Measurements from ENCODE around the gene NFIB.

Gene NFIB

DNA sequence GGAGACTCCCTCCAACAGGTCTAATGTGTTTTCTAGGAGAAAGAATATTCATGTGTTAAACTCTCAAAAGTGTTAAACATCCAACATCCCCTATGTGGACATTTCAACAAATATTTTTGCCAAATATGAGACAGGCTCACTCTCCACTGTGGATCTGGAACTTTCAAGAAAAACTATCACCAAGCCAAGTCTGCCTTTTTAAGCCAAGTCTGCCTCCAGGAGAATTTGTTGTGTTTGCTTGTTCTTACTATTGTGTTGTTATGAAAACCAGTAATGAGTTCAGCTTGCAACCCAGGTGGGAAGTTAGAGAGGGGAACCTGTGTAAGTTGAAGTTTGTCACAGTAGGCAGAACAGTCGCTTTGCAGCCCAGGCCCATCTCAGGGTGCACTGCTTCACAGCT is 228.1 kb downstream of the NFIB start:
- in situ Hi-C loops (cut with MboI; ENCODE audit: low sequenced_read_pairs), result no loop called here

DNA sequence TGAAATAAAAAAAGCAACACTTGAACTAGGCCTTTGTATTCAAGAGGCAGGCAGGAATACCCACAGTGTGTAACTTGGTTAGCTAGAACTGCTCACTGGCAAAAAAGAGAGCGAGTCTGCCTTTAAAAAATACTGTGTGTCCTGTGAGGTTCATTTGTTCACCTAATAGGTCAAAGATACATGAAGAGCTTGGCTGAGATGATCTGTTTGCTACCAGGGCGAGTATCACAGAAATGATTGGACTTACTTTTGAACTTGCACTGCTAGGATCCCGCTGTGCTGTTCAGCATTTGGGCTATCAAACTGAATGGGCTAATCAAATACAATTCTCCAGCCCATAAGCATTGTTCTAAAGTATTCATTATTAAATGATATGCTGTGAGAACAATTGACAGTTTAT is 229.1 kb downstream of the NFIB start:
- in situ Hi-C loops (cut with MboI; ENCODE audit: low sequenced_read_pairs), result no loop called here

DNA sequence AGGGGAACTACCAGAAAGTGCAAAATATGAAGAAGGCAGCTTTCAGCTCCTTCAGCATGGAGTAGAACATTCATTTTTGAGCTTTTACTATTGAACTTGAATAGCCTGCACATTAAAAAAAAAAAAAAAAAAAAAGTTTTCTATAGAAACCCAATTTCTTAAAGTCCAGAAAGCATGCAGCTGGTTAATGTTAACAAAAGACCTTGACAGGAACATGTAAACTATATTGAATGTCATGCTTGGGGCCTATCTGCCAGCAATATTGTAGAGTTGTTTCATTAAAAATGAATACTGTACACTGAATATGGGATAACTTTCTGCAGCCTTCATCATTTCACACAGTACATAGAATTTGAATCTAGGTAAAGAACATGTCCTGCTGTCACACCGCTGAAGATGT is 230.6 kb downstream of the NFIB start:
- in situ Hi-C loops (cut with MboI; ENCODE audit: low sequenced_read_pairs), result no loop called here

DNA sequence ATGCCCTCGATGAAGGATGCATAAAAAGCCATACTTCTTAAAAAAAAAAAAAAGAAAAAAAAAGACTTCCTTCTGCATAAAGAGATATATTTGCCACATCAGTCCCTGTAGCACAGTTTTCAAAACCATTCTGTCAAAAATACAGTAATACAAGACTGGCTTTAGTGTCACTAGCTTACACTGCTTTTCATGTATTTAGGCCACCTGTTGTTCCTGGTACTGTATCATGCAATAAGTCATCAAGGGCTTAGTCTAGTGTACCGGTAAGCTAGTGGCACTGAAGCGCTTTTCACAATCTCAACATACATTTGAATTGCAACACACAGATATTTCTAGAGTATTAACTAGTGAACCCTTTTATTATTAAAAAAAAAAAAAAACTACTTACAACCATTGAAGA is 231.2 kb downstream of the NFIB start:
- in situ Hi-C loops (cut with MboI; ENCODE audit: low sequenced_read_pairs), result no loop called here

DNA sequence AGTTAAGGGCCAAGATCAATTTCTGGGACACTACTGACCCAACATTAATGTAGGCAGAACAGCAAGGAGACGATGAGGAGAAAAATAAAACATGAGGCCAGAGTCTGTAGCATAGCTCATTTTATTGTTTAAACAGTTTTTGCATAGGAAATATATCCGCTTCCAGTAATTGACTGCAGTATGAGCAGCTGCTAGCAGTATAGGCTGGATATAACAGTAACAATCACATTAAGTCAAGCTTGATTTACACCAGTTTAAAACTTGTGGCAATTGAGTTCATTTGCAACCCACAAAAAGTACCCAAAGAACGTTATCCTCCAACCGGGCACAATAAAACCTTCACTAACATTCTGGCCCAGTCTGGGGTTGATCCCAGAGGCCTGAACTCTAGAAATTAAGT is 232.2 kb downstream of the NFIB start:
- in situ Hi-C loops (cut with MboI; ENCODE audit: low sequenced_read_pairs), result no loop called here

DNA sequence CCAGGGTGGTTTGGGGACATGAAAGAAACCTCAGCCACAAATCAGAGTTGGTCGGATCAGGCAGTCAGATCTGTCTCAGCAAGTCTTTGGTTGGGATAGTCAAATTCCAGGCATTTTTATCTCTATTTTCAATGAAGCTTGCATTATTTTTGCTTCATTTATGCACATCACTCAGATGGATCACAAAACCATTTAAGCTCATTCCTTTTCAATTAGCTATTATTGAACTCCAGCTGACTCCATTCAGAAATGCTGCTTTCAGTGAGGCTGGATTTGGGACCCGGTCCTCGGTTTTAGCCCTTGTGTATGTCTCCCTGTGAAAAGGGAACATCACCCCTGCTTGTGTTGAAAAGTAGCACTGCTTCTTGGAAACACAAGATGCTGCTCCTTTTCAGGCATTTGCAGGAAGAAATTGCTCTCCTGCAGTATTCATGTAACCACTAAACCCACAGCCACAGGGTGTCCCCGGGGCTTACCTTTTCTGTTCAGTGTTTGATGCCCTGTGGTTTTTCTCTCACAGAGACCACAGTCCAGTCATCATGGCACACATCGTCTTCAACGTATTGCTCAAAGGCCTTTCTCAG is 232.9 kb downstream of the NFIB start:
- in situ Hi-C loops (cut with MboI; ENCODE audit: low sequenced_read_pairs), result no loop called here

DNA sequence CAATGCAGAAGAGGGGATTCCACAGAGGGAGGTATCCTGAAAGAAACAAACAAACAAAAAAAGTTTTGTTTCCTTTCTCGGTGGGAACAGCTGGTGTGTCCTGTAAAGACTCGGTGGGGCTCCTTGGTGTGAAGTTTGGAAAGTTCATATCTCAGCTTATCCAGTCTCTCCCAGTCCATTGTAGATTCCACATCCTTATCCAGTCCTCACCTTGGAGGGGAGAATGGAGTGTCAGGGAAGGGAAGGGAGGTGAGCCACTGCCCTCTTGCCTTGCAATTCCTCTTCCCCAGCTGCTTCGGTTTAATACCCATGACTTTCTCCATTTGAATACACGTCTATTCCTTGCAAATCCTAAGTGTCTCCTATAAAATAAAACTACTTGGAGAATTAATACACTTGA is 234.5 kb downstream of the NFIB start:
- in situ Hi-C loops (cut with MboI; ENCODE audit: low sequenced_read_pairs), result no loop called here

DNA sequence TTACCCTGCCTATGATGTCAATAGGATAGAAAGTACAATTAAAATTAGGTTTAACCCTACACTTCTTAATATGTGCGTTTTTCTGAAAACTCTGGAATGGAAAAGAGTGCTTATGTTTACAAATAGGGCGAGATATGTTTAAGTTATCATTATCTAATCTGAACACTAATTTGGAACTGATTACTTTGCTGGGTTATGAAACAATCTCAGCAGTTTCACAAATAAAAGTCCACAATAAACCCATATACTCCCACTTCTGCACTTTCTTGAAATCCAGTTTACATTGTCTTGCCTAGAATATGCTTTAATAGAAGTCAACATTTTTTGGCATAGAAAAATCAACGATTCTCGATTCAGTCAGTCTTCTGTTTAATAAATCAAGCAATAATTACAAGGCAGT is 236.3 kb downstream of the NFIB start:
- in situ Hi-C loops (cut with MboI; ENCODE audit: low sequenced_read_pairs), result no loop called here

DNA sequence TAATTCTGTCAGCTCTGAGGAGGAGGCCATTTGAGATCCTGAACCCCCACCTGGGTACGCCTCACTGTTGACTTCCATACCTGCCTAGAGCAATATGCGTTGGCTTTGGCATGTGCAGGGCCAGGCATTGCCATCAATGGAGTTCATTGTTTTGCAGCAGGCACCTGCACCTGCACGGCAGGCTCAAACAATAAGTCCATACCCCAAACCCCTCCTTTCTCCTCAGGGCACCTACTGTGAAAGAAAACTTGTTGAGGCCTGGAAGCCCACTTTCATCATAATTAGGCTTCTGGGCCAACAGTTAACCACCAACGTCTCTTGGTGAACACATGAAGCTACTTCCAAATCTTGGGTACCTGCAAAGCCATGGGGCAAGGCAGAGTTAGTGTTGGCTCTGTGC is 238.7 kb downstream of the NFIB start:
- in situ Hi-C loops (cut with MboI; ENCODE audit: low sequenced_read_pairs), result no loop called here

DNA sequence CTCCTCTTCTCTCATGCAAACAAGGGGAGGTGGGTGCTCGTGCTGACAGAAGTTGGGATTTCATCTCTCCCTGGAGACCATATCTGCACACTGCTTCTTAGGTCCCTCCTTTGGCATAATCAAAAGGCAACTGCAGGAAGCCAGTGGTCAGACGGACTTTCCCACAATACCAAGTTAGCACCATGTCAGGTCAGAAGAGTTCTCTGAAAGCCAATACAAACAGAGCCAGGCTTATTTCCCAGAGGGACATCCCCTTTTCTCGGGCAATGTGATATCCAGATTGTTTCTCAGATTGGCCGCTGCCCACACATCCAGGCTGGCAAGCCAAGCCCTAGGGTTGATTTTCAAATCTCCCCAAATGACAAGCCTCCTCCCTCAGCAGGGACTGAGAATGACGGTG is 241.1 kb downstream of the NFIB start:
- in situ Hi-C loops (cut with MboI; ENCODE audit: low sequenced_read_pairs), result no loop called here

DNA sequence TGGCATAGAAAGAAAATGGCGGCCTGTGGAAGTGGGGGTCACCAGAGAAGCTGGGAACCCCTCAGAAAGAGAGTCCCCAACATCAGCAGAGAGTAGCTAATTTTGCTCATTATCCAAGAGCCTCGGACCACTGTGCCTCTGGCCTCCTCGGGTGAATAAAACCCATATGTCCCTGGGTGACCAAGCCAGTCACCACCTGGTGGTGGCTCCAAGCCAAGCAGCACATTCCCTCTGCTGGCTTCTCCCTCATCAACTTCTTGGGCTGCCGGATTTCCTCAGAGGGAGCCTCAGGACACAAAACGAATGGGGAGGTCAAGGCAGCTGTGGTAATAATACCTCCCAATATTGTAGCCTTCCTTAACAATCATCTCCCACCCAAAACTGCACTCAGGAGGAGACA is 242.5 kb downstream of the NFIB start:
- in situ Hi-C loops (cut with MboI; ENCODE audit: low sequenced_read_pairs), result no loop called here

DNA sequence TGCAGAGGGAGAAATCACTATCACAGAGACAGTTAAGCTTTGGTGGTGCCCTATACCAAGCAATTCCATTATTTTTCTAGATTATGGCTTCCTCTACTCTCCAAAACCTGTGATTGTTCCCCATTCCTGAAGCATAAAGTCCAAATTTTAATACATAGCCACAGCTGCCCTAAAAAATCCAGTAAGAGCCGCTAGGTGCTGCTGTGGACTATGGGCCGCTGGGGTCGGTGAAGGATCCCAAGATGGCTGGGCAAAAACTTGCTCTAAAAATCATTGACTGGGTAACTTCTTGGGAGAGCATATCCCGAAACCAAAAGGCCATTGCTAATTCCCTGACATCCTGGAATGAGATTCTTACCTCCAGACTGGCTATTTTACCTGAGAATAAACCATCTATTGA is 245.3 kb downstream of the NFIB start:
- in situ Hi-C loops (cut with MboI; ENCODE audit: low sequenced_read_pairs), result no loop called here

DNA sequence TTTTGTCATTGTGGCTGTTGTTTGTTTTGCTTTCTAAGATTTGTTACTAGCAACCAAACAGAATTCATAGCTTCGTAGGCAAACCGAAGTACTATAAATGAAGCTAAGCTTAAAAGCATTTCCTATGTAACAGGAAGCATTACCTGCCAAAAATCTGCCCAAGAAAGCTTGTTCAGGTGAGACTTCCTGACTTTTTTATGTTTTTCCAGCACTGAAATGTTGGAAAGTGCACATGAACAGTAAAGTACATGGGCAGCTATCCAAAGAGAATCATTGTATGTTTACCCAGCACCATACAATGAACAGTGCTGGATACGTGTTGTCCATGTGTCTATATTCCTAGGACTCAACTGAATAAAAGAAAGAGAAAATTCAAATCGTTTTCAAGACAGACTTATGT is 247.1 kb downstream of the NFIB start:
- in situ Hi-C loops (cut with MboI; ENCODE audit: low sequenced_read_pairs), result no loop called here

DNA sequence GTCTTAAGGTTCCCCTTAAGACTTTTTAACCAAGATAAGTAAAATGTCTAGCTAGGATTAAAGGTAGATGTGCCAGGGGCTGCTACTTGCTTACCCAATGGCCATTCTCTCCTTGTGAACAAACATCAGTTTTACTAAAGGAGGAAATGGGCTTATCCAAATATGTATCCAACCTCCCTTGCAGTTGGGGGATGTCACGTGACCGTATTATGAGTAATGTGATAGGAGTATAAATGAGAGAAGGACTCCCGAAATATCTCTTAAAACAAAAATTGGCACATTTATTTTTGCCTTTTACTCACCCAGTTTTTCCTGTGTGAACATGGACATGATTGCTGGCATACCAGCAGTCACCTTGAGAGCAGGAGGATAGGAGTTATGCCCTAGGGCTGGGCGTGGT is 247.9 kb downstream of the NFIB start:
- in situ Hi-C loops (cut with MboI; ENCODE audit: low sequenced_read_pairs), result no loop called here

DNA sequence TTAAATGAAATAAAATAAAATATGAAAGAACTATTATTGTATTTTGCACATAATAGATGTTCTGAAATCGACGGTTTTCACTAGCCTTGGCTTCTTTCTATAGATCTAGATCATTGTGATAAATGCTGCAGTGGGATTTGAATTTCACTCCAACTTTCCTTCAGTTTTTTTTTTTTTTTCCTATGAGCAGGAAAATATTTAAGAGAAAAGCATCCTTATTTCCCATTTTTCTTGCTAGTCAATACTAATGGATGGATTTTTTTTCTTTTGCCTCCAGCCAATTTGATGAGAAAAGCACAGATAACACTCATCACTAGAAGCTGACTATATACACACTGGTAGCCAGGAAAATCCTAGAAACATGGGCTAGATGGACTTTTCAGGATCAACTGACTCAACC is 249.0 kb downstream of the NFIB start:
- in situ Hi-C loops (cut with MboI; ENCODE audit: low sequenced_read_pairs), result no loop called here

DNA sequence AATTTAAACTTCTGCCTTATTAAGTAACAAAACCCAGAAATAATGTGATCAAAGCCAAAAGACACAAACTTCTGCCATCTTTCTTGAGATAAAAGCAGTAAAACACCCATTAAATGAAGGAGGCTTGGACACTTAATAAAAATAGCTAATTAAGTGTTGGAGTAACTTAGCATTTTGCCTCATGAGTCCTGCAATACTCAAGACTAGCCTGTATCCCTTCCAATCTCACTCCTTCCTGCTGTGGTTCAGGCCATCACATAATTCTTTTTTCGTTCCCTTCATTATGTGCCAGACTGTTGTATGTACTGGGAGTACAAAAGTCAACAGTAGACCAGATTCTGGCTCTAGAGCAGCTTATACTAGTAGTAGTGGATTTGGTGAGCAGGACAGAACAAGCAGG is 250.2 kb downstream of the NFIB start:
- in situ Hi-C loops (cut with MboI; ENCODE audit: low sequenced_read_pairs), result no loop called here

DNA sequence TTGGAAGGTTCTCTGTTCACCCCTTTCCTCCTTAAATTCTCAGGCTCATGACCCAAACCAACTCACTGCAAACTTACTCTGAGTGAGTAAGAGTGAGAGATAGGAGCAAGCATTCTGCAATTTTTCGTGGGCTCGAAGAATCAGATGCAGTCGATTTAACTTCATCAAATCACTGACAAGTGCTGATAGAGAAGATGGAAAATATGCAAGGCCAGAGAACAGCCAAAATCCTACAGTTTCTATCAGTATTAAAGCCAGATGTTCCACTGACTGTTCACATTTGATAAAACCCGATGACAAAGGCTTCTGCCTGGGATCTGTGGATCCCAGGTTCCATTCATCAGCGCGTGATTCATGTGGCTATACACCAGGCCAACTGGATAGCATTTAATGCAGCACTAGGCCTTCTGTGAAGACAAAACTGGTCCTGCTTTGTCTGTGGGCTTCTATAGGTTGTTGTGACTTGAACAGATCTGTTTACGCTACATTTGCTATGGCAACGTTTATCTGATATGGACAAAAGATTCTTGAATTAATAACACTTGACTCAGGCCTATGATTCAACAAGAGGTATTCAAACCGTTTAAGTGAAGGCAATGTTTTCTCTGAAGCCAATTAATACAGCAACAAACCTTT is 251.2 kb downstream of the NFIB start:
- in situ Hi-C loops (cut with MboI; ENCODE audit: low sequenced_read_pairs), result no loop called here

DNA sequence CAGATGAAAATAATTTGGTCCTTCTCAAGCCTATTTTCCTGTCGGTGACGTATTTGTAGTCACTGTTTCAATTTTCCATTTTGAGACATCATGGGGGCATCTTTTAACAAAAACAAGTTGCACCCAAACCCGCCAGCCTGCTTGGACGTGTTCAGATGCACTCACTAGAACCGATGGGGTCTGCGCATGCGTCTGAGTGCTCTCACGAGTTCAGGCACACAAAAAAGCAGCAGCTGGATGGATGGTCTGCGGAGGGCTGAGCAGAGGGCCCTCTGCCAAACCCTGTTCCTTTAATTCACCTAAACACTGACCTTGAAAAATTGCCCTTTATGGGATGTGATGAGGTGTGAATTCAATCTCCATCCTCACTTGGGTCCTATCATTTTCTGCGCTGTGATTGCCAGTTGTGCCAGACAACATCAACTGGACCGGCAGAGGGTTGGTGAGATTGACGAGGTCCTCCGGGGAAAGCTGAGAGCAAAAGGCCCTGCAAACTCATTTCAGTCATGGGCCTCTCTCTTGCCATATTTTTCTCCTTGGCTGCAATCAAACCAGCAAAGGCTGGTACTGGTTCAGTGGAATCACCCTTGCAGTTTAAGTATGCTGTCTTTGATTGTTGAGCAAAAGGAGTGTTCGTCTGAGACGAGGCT is 251.9 kb downstream of the NFIB start:
- in situ Hi-C loops (cut with MboI; ENCODE audit: low sequenced_read_pairs), result no loop called here

DNA sequence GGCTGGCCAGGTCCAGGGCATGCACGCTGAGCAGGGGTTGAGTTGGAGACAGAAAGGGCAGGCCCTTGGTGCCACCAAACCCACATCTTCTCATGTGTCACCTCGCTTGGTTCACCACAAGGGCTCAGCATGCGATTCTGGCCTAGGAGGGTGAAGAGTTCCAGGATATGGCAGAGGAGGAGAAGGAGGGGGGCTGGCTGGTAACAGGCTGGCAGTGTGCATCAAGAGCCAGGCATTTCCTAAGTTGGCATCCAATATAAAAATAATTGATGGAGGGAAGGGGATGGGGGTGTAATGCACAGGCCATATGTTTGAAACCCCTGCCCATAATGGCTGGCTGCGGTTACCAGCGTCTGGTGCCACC is 255.6 kb downstream of the NFIB start:
- in situ Hi-C loops (cut with MboI; ENCODE audit: low sequenced_read_pairs), result no loop called here

DNA sequence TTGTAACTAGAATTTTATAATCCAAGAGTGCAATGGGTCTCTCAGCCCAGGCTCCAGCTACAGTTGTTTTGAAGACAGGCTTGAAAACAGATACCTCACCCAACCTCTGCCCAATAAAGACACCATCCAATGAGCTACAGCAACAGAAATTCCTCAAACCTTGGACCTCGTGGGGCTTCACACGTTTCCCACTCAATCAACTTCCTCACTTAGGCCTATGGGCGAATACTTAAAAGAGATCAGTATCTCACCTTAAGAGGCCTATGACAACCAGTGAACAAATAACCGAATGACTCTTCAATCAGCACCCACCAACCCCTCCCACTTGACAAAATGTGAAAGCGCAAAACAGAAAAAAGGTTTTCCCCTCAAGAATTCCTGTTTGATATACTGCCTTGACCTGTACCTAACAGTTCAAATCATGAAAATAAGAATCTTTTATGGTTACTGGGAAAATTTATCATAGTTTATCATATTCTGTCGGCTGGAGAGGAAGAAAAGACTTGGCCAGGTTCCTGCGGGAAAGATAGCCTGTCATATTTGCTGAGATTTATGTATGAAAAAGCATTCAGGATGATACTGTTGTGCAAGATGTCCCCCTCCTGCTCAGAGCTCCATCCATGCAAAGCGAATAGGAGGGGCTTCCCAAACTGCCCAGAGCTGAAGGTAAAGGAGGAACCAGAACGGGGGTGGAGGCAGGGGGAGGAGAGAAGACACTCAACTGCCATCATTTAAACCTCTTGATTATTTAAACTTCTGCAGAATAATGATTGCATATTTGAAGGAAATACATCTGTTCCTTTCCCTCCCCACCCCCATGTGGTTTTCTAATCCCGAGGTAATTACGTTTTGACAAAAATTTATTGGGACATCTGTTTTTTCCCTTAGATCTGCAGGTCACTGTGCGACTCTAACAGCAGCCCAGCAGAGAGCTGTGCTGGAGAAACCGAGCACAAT is 256.3 kb downstream of the NFIB start:
- in situ Hi-C loops (cut with MboI; ENCODE audit: low sequenced_read_pairs), result no loop called here

DNA sequence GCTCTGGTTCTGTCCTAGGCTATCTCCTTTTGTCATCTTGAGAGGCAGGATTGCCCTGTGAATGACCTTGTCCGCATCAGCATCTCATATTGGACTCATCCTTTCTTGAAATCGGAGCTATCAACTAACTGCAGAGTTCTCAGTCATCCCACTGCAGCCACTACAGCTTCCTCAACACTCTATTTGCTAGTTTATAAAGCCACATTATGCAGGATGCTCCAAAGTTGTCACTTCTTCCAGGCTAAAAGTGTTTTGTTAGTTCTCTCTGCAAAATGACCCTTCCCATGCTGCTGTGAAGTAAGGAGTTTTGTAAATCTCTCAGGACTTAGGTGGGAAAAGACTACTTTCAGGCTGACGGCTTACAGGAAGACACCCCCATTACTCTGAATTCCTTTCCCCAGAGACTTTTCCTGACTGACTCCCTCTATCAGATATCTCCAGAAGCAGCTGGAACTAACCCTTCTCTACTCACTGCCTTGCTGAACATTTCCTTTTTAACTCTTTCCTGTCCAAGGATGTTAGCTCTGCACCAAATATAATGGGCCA is 257.6 kb downstream of the NFIB start:
- in situ Hi-C loops (cut with MboI; ENCODE audit: low sequenced_read_pairs), result no loop called here

Data from HL-60/S4 (cell line).